HG02938 (cell line): ENCODE measurements around the gene PLA2G3.
"Not testable (repeated sequence)": the region's sequence is repeated elsewhere in the genome, so short reads cannot be mapped to it uniquely, and the experiment has no call there.

Experiments used
- ATAC-seq: cut with Tn5 transposase; IDR thresholded peaks from one replicate; pipeline ENCODE4 v1.9.1; 2021; ENCODE audit warnings: mild to moderate bottlenecking, moderate library complexity; ENCODE audit not compliant: unreplicated experiment

PLA2G3 gene

DNA sequence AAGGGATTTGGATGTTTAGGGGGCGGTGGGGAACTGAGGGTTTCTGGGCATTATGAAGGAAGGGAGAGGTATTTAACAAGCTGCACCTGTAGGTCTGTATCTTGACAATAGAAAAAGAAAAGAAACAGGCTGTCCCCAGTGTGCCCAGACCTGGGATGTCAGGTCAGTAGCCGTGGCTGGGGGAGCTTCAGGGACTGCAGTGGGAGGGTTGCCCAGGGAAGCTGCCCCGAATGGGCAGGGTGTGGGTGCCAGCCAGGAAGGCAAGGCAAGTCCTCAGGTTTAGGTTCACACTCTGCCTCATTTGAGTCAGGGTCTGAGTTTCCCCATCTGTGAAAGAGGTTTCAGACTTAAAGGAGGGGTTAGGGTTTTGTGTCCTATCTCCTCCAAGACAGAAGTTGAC, 16.0 kb downstream of the PLA2G3 start:
- ATAC-seq: no peak

DNA sequence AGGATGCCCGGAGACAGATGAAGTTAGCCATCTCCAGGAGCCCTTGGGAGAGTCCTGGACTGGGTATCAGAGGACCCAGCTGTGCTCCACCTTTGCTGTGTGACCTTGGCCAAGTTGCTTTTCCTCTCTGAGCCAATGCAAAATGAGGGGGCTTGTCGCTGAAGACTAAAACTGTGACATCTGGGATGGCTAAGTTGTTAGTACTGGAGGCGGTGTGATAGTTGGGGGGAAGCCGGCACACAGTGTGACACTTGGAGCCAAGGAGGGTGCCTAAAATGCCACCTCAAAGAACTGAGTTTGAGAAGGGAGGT, 17.1 kb downstream of the PLA2G3 start:
- no peak for ATAC-seq

DNA sequence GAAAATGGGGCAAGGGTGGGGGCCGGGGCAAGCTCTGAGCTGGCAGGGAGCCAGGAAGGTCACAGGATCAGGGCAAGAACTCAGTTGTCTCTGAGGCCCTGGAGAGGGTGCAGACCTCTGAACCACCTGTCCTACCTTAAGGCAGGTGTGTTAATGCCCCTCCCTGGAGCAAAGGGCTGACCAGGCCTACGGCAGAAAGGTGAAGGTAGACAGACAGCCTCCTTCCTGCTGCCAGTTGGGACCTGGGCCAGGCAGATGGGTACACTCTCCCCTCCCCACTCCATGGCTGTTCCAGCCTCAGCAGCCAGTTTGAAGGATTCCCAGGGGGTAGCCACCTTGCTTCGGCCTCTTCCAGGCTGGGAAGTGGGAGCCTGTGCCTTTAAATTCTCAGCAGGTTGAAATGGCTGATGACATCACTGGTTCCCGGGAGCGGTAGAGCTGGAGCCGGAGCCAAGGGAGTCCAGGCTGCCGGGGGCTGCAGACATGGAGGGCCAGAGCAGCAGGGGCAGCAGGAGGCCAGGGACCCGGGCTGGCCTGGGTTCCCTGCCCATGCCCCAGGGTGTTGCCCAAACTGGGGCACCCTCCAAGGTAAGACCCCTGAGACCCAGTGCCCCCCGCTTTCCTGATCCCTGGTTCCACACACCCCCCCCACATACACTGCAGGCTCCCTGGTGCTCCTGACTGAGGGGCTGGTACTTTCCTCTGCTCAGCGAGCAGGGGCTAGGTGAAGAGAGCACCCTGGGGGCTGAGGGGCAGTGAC, 17.6 kb downstream of the PLA2G3 start, which contains the start of gene INPP5J:
INPP5J (plus strand) TSS at position 435 of the 760 bp plus-strand sequence; CDS start at position 484, 49 bp downstream.
- no peak for ATAC-seq

DNA sequence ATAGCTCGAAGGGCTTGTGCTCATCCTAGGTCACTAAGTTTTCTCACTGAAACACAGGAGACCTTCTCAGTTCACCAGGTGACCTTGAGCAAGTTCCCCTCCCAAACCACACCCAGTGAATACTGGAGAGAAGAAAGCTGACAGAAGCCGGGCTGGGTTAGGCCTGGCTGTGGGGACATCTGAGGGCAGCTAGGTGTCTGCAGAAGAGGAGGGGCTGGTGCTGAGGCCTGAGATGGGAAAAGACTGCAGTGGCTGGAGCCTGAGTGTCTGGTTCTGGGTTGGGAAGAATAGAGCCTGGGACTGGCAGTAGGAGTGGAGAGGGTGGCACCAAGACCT, 18.1 kb downstream of the PLA2G3 start:
- ATAC-seq: no peak

DNA sequence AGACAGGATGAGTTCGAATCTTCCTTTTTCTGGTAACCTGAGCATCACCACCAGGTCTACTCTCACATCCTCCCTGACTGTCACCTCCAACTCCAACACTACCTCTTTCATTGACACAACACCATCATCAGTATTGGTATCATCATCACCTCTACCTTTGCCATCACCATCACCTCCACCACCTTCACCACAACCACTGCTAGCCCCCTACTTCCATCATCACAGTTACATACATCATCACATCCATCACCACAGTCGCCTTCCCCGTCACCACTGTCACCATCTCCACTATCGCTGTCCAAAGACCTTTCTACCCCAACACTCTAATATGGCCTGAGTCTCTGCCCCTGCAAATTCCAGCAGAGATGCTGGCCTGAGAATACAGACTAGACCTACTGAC, 18.9 kb downstream of the PLA2G3 start:
- no peak for ATAC-seq

DNA sequence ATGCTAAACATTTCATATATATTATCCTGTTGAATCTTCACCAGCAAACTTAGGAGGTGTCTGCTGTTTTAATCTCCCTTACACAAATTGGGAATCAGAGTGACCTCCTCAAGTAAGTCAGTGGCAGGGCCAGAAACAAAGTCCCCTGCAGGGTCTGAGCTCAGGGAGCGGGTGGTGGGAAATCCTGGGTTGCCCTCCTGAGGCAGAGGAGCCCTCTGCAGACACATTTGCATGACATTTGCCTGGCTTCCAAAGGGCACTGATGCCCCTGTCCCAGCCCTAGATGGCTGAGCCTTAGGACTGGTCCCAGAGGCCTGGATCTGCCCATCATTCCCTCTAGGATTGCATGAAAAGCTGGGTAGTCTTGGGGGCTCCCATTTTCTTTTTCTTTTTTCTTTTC, 19.7 kb downstream of the PLA2G3 start:
- no peak for ATAC-seq

DNA sequence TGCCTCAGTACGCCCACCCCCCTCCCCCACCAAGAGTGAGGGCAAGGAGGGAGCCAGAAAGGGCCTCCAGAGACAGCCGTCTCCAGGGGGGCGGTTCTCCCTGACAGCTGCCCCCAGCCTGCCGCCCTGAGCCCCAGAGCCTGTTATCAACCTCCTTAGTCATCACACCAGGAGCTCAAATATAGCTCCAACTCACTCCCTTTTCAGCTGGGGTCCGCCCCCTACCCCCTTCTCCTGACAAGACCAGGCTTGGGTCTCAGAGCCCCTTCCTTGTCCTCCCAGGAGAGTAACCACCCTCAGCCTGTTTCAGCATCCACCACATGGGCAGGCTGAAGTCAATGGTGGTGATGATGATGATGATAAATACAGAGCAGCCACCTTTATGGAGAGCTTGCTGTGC, 20.1 kb downstream of the PLA2G3 start:
- no peak for ATAC-seq

DNA sequence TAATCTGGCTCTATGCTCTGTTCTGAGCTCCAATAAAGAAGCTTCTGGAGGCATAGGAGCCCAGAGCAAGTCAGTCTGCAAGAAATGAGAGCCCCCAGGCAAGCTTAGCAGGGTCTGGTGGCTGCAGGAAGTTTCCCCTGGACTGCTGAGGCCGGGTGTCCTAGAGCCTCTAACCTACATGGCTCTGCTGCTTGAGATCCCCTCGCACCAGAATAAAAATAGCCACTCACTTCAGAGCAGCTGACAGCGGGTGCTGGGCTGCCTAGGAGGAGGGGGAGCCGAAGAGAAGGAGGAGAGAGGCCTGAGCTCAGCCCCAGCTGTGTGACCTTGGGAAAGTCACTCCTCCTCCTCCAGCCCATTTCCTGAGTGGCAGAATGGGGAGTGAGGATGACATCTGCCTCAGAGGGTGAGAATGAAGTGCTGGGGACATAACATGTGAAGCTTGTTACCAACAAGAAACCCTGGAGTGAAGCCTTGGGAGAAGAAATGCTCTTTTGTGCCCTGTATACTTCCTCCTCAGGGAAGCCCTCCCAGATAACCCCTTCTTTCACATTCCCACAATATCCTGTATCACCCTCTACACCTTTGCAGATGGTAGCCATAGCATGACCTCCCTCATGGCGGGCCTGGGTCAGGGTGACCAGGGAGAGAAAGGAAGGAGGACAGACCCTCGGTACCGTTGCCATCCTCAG, 21.1 kb downstream of the PLA2G3 start:
- ATAC-seq: no peak

DNA sequence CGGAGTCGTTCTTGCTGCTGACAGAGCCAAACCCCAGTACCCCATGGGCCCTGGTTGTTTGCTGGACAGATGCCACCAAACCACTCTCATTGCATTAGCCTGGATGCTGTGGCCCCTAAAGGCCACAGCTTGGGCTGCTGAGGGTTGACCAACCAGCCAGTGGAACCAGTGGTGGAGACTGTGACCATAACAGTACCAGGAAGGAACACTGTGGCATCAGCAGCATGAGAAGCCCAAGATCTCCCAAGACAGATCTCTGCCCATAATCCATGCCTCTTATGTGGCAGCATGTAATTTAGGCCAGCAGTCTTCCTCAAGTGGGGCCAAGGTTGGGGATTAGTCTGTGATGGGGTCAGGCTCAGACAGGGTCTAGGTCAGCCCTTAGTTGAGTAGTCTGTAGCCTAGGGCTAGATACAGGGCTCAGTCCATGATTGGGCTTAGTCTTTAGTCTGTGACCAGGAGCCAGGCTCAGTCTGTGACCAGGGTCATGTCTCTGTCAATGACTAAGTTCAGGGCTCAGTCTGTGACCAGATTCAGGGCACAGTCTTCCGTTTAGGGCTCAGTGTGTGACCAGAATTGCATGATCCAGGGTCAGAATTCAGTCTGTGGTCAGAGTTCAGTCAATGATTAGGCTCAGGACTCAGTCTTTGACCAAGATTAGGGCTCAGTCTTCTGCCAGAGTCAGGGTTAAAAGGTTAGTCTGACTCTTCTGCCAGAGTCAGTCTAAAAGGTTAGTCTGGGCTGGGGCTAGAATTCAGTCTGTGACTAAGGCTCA, 22.1 kb downstream of the PLA2G3 start:
- ATAC-seq: no peak

DNA sequence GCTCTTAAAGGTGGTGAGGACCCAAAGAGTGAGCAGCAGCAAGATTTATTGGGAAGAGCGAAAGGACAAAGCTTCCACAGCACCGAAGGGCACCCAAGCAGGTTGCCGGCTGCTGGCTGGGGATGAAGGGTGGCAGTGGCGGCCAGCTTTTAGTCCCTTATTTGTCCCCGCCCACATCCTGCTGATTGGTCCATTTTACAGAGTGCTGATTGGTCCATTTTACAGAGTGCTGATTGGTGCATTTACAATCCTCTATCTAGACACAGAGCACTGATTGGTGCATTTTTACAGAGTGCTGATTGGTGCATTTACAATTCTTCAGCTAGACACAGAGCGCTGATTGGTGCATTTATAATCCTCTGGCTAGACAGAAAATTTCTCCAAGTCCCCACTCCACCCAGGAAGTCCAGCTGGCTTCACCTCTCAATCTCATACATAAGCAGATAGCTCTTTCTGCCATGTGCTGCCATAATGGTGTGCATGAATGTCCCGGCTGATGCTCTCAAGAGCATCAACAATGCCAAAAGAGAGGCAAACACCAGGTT, 27.7 kb downstream of the PLA2G3 start:
- not testable (repeated sequence) for ATAC-seq

DNA sequence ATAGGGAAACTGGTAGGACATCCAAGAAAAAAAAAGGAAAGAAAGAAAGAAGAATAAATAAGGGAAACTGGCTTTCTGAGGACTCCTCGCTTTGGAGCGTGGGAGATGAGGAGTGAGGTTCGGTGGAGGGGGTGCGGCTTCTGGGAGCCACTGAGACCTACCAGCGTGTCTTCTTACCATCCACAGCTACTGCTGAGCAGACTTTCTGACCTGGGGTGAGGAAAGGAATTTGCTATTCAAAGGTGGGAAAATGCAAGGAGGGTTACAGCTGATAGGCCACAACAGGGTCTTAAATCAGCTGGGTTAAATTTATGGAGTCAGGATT, 32.5 kb downstream of the PLA2G3 start:
- no peak for ATAC-seq

DNA sequence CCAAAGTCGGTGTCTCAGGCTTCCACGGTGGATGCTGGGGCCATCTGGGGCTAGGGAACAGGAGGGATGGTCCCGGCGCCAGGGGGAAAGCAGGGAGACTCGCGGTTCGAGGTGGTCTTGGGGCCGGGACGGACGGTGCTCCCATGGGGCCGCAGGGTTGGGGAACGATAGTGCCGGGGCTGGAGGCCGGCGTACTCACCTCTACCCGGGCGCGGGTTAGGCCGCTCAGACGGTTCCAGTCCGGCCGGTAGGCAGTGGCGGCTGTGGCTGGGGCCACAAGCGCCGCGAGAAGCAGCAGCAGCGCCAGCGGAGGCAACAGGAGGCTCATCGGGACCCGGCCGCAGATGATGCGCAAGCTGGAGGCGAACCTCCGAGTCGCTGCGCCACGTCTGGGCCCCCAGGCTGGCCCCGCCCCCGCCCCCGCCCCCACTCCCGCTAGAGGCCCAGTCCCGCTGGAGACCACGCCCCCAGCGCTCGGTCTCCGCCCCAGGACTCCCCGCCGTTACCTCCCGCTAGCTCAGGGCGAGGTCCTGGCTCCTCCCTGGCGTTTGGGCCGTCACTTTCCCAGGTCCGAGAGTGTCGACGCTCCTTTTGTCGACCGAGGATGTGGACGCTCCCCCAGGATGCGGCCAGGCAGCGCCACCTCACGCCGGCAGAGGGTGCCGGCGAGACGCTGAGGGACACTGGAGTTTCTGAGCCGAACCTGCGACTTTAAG, 33.0 kb downstream of the PLA2G3 start, which contains the start of gene SELENOM:
SELENOM (minus strand) TSS at position 391 of the 716 bp plus-strand sequence; CDS start at position 328, 63 bp downstream.
- ATAC-seq: peak; percentile 76

DNA sequence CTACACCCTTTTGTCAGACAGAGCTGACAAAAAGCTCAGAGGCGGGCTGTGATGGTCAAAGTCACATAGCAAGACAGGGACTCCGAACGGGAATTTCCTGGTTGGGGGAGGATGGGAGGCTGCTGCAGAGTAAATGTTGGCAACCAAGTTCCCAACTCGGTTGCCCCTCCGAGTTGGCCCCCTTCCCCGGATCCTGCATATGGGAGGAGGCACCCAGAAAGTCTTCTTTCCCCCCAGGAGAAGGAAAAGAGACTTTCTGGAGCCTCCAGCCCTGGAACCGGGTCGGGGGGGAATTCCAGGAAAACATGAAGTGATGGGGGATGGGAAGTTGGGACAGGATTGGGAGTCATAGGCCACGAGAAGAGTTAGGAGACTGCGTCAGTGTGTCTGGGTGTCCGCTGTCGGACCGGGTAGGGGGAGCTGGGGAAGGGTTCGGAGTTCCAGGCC, 33.6 kb downstream of the PLA2G3 start:
- ATAC-seq: no peak

DNA sequence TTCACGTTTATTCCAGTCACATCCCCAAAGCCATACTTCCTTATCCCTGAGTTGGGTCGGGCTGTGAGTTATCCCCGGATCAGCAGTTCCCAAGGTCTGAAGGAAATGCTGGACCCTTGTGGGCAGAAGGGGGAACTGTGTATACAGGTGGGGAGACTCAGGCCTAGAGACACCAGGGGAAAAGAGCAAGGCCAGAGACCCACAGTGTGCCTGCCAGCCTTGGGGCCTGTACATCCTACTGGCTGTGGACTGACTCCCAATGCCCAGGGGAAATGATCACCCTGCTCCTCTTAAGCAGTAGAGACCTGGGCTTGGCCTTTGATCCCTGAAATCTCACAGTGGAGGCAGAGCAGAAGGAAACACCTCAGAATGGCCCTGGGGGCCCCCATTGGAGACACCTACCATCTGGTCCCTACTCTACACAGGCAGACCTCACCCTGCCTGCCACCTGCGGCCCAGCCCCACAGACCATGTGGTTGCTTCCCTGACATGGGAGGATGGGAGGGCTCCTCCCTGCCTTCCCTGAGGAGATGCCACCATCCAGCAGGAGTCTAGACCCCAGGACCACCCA, 34.2 kb downstream of the PLA2G3 start:
- ATAC-seq: no peak

DNA sequence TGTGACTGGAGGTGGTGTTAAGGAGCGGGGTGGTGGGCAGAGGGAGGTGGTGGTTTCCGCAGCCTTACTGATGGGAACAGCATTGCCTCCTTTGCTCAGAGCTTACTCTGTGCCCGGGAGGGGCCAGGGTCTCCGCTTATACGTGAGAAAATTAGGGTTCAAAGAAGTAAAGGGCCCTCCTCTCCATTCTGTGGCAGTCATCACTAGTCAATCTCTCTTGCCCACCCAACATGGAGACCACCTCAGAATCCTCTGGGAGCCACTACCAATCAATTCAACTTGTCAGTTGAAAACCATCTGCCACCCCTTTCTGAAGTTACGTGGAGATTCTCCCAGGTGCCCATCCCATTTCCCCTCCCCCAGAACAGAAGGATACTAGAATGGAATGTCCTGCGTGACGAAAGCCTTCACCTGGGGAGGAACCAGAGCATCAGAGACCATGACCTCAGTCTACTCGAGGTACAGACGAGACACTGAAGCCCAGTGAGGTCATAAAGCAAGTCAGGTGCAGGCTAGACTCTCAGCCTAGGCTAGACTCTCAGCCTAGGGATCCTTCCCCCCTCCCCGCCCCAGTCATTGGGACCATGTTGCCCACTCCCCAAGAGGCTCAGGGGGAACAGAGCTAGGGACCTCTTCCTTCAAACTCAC, 34.9 kb downstream of the PLA2G3 start:
- ATAC-seq: no peak

DNA sequence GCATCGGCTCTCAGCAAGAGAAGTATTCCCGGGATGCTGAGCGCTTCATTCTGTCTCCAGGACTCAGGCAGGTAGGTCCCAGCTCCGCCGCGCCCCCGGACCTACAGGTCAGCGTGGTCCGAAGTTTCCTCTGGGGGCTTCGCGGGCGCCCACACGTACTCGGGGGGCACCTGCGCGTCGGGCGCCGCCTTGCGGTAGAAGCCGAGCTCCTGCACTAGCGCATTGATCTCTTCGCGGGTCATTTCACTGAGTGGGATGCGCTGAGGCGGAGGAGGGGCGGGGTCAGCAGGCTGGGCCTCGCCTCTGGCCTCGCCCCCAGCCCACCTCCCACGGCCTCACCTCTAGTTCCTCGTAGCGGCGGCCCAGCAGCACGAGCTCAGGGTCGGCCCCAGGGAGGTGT, 35.4 kb downstream of the PLA2G3 start:
- ATAC-seq: no peak

DNA sequence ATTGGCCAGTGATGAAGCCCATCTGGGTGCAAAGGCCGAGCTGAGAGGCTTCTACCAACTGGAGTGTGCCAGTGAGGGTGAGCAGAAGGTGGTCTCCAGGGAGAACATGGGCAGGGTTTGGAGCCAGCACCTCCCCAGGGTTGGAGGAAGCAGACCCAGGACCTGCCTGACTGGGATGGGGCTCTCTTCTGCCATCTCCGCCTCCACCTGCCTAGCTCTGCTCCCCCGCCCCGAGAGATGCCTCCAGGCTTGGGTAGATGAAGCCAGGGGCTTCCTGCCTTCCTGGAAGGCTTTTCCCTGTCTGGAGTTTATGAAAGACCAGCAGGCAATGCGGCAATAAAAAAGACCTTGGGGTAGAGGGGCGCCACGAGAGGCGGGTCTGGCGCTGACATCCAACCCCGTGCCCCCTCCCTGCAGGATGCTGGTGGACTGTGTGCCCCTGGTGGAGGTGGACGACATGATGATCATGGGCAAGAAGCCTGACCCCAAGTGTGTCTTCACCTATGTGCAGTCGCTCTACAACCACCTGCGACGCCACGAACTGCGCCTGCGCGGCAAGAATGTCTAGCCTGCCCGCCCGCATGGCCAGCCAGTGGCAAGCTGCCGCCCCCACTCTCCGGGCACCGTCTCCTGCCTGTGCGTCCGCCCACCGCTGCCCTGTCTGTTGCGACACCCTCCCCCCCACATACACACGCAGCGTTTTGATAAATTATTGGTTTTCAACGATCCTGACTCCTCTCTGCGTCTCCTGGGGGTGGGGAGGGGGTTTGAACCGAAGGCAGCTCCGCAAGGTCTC, 36.2 kb downstream of the PLA2G3 start:
- no peak for ATAC-seq

DNA sequence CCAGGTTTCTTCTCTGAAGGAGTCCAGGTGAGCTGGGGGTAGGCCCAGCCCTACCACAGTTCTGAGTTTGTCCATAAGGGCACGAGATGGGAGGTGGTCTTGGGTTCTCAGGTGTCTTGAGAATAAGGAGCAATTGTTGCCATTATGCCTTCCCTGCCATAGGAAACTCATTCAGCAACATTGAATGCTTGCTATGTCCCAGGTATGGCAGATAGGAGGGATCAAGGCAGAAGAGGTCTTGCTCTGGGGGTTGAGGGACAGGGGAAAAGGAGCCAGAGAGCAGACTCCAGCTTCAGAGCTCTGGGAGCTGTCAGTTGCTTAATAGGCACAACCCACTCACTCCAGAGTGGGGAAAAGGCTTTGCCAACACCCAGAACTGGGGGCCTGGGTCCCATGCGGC, 37.2 kb downstream of the PLA2G3 start:
- no peak for ATAC-seq

DNA sequence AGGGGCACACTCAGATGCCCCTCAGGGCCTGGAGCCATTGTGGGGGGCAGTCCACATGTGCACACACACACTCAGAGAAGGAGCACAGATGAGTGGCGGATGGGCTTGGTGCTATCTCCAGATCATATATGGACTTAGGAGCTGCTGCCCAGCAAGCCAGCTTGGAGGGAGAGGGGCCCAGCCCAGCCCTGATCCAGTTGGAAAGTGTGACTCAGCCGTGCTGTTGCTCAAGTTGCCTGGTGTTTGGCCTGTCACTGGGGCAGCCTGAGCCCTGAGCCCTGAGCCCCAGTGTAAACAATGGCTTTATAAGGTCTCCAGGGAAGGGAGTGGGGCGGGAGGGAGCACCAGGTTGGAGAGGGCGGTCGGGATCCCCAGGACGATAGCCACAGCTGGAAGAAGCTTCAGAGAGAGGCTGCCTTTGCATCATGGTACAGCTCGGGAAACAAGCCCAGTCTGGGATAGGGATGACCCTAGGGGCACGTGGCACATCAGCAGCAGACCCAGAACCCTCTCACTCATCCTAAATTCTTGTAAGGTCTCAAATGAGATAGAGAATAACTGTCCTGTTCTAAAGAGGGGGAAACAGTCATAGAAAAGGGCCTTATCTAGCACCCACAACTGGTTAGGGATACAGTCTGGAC, 37.7 kb downstream of the PLA2G3 start:
- no peak for ATAC-seq
